Parathyroid adenoma (tissue), 2 donors: ENCODE measurements around the gene ZNF524.
A peak's percentile ranks its signal among the peaks of the same experiment; 100 is the strongest.

Experiments used
- H2AFZ ChIP-seq: fragments of 300-600 bp; sonication (generic); one replicate; pipeline ENCODE4 v1.7.0; 2017; ENCODE audit warnings: antibody characterized with exemption, mild to moderate bottlenecking
- H3K27ac ChIP-seq: fragments of 300-600 bp; sonication (generic); one replicate; pipeline ENCODE4 v1.7.0; 2017
- H3K27me3 ChIP-seq: fragments of 300-600 bp; sonication (generic); one replicate; pipeline ENCODE4 v1.7.0; 2017; ENCODE audit warnings: low read length; ENCODE audit not compliant: control insufficient read depth, insufficient read depth
- H3K36me3 ChIP-seq: fragments of 300-600 bp; sonication (generic); one replicate; pipeline ENCODE4 v1.7.0; 2017; ENCODE audit warnings: low read length; ENCODE audit not compliant: control insufficient read depth, insufficient read depth
- H3K4me1 ChIP-seq: fragments of 300-600 bp; sonication (generic); one replicate; pipeline ENCODE4 v1.7.0; 2017; ENCODE audit warnings: control low read depth
- H3K4me2 ChIP-seq: fragments of 300-600 bp; sonication (generic); one replicate; pipeline ENCODE4 v1.7.0; 2017; ENCODE audit warnings: low read length
- H3K4me3 ChIP-seq: fragments of 300-600 bp; sonication (generic); one replicate; pipeline ENCODE4 v1.7.0; 2017; ENCODE audit warnings: low read depth, low read length
- H3K79me2 ChIP-seq: fragments of 300-600 bp; sonication (generic); one replicate; pipeline ENCODE4 v1.7.0; 2017; ENCODE audit warnings: control low read depth
- H3K9ac ChIP-seq: fragments of 300-600 bp; sonication (generic); one replicate; pipeline ENCODE4 v1.7.0; 2017; ENCODE audit warnings: mild to moderate bottlenecking
- H3K9me3 ChIP-seq: fragments of 300-600 bp; sonication (generic); one replicate; pipeline ENCODE4 v1.7.0; 2017; ENCODE audit warnings: low read length; ENCODE audit not compliant: control insufficient read depth
- TF ChIP-seq, protein P1 (sequence below): fragments of 300-600 bp; sonication (generic); IDR thresholded peaks from one replicate; pipeline ENCODE4 v1.7.0; 2017; ENCODE audit warnings: antibody characterized with exemption, mild to moderate bottlenecking
- donor health status: primary hyperparathyroidism.

ZNF524 gene

GRCh38 chr19:55603581-55604292, 3.6 kb downstream of the ZNF524 start:
- no peak overlapping the region for H2AFZ ChIP-seq
- TF ChIP-seq, protein P1, sequence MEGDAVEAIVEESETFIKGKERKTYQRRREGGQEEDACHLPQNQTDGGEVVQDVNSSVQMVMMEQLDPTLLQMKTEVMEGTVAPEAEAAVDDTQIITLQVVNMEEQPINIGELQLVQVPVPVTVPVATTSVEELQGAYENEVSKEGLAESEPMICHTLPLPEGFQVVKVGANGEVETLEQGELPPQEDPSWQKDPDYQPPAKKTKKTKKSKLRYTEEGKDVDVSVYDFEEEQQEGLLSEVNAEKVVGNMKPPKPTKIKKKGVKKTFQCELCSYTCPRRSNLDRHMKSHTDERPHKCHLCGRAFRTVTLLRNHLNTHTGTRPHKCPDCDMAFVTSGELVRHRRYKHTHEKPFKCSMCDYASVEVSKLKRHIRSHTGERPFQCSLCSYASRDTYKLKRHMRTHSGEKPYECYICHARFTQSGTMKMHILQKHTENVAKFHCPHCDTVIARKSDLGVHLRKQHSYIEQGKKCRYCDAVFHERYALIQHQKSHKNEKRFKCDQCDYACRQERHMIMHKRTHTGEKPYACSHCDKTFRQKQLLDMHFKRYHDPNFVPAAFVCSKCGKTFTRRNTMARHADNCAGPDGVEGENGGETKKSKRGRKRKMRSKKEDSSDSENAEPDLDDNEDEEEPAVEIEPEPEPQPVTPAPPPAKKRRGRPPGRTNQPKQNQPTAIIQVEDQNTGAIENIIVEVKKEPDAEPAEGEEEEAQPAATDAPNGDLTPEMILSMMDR, result no peak
- H3K4me1 ChIP-seq, result peaks cover 16% of the 10 kb centered on the region
- H3K9ac ChIP-seq, result no peak overlapping the region
- H3K9me3 ChIP-seq, result no peaks in the 10 kb centered on the region
- H3K4me2 ChIP-seq, result no peak overlapping the region
- H3K27me3 ChIP-seq, result no peaks in the 10 kb centered on the region
- H3K36me3 ChIP-seq, result no peaks in the 10 kb centered on the region
- no peak overlapping the region for H3K4me3 ChIP-seq
- H3K79me2 ChIP-seq, result peaks cover 23% of the 10 kb centered on the region
- no peak overlapping the region for H3K27ac ChIP-seq

DNA sequence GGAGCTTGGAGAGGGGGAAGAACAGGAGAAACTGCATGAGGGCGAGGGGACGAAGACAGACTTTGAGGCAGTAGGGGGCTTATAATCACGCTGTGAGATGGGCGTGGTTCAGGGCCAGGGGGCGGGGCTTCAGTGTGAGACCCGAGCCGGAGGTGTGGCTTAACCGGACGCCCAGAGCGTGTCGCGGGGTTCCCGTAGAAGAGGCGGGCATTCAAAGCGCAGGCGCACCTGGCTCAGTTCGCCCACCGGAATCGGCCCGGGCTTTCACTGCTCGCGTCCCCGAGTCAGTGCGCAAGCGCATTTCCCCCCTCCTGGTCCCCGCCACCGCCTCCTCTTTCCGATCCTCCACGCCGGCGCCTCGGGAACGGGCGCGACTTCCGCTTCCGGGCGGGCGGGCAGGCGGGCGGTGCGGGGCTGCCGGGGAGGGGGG, 5.1 kb downstream of the ZNF524 start:
- H3K79me2 ChIP-seq, result peaks cover 35% of the 10 kb centered on the region
- TF ChIP-seq, protein P1, result no peak
- H3K9ac ChIP-seq, result no peak overlapping the region
- no peaks in the 10 kb centered on the region for H3K9me3 ChIP-seq
- no peaks in the 10 kb centered on the region for H3K27me3 ChIP-seq
- H3K27ac ChIP-seq, result peak overlapping the region; percentile 91
- peaks cover 16% of the 10 kb centered on the region for H3K4me1 ChIP-seq
- H3K36me3 ChIP-seq, result no peaks in the 10 kb centered on the region
- peak overlapping the region; percentile 94 for H3K4me3 ChIP-seq
- H3K4me2 ChIP-seq, result peak overlapping the region; percentile 70
- peak overlapping the region; percentile 73 for H2AFZ ChIP-seq

GRCh38 chr19:55605637-55606470, 5.8 kb downstream of the ZNF524 start, which contains the start of gene ZNF865:
Gene ZNF865, plus strand, starts transcription at chr19:55605647. Its CDS starts 7,972 bp downstream, at chr19:55613619.
- Histone ChIP-seq H3K4me1 (peaks cover 16% of the 10 kb centered on the region), H3K27me3 (no peaks in the 10 kb centered on the region), H3K9me3 (no peaks in the 10 kb centered on the region), H3K79me2 (peaks cover 39% of the 10 kb centered on the region), H3K4me3 (peak within 1 kb of the TSS; percentile 94), H3K36me3 (no peaks in the 10 kb centered on the region), H3K4me2 (peak within 1 kb of the TSS; percentile 99), H2AFZ (peak within 1 kb of the TSS; percentile 81), H3K27ac (peak within 1 kb of the TSS; percentile 91), H3K9ac (peak within 1 kb of the TSS; percentile 85)
- TF ChIP-seq, protein P1, result peak; percentile 83

GRCh38 chr19:55606471-55606787, 6.3 kb downstream of the ZNF524 start:
- peak overlapping the region; percentile 94 for H3K4me3 ChIP-seq
- H3K27ac ChIP-seq, result peak overlapping the region; percentile 91
- no peak overlapping the region for H3K9ac ChIP-seq

More at GRCh38 chr19:55606471-55606787, 6.3 kb downstream of the ZNF524 start:
- Histone ChIP-seq H3K9me3 (no peaks in the 10 kb centered on the region), H2AFZ (no peak overlapping the region), H3K4me1 (peaks cover 18% of the 10 kb centered on the region), H3K36me3 (no peaks in the 10 kb centered on the region), H3K4me2 (peak overlapping the region; percentile 99), H3K79me2 (peaks cover 39% of the 10 kb centered on the region), H3K27me3 (no peaks in the 10 kb centered on the region)
- TF ChIP-seq, protein P1, result no peak
